Fibroblast of villous mesenchyme (primary cell): Measurements from ENCODE around the gene TACC2. TPM values are rescaled to one million over a fixed set of nuclear protein-coding genes. Genes with fewer than 3 reads are reported as not detected.

Experiments used
- DNase-seq: peaks from one replicate; pipeline ENCODE4 v3.0.0-alpha.2; 2010; ENCODE audit warnings: low read depth
- H3K4me3 ChIP-seq: 2 replicates; pipeline ENCODE4 v1.5.1; 2011; ENCODE audit warnings: low read depth, mild to moderate bottlenecking, low read length
- CTCF ChIP-seq: IDR thresholded peaks from 2 replicates; pipeline ENCODE4 v1.5.1; 2012; ENCODE audit warnings: low read depth, mild to moderate bottlenecking, low read length; ENCODE audit not compliant: insufficient read depth
- total RNA-seq: library from RNA; depleted of rRNA; stranded (reverse); fragments of >200 nt; gene quantifications from 2 replicates; pipeline ENCODE4 v1.2.3, GENCODE V29; 2012

Gene TACC2
- total RNA-seq, 1 donor, result 5.6 TPM

- TF ChIP-seq CTCF, result no peak
- no peak for DNase-seq
Measured at GRCh38 chr10:122152544-122152943, 163.6 kb downstream of the TACC2 start.

GRCh38 chr10:122154031-122154544 lies 165.1 kb downstream of the TACC2 start:
- TF ChIP-seq CTCF, result no peak
- H3K4me3 ChIP-seq, result no peak overlapping the region
- DNase-seq, result no peak

More at GRCh38 chr10:122152544-122152943, 163.6 kb downstream of the TACC2 start:
- no peak overlapping the region for H3K4me3 ChIP-seq

- peak overlapping the region; percentile 29 for H3K4me3 ChIP-seq
- peak; percentile 18 for TF ChIP-seq CTCF
- DNase-seq, result peak; percentile 63
Measured at GRCh38 chr10:122154545-122155366, 165.8 kb downstream of the TACC2 start.

- no peak for DNase-seq
- TF ChIP-seq CTCF, result no peak
- no peak overlapping the region for H3K4me3 ChIP-seq
Measured at GRCh38 chr10:122157451-122157850, 168.5 kb downstream of the TACC2 start.

GRCh38 chr10:122158362-122158761 lies 169.4 kb downstream of the TACC2 start:
- no peak for TF ChIP-seq CTCF
- DNase-seq, result no peak
- H3K4me3 ChIP-seq, result no peak overlapping the region

GRCh38 chr10:122159141-122159970 lies 170.4 kb downstream of the TACC2 start:
- TF ChIP-seq CTCF, result no peak
- H3K4me3 ChIP-seq, result no peak overlapping the region
- DNase-seq, result peak; percentile 25
